Measurements from ENCODE around the gene ADM5.

- TF ChIP-seq CTCF (IDR thresholded peaks at IDR 0.05; ENCODE audit: insufficient read depth, low read length) (no peak), POLR2AphosphoS5 (IDR thresholded peaks at IDR 0.05; ENCODE audit: low read depth) (no peak), SPI1 (IDR thresholded peaks at IDR 0.05; ENCODE audit: borderline replicate concordance, low read depth) (no peak), REST (IDR thresholded peaks at IDR 0.05; ENCODE audit: insufficient replicate concordance, low read depth) (no peak)
Measured at GRCh38 chr19:49666120-49666444, 23.3 kb upstream of the ADM5 start.
